Measurements from ENCODE around the gene DUSP16.
"Not testable (repeated sequence)": the region's sequence is repeated elsewhere in the genome, so short reads cannot be mapped to it uniquely, and the experiment has no call there.

The DUSP16 gene

DNA sequence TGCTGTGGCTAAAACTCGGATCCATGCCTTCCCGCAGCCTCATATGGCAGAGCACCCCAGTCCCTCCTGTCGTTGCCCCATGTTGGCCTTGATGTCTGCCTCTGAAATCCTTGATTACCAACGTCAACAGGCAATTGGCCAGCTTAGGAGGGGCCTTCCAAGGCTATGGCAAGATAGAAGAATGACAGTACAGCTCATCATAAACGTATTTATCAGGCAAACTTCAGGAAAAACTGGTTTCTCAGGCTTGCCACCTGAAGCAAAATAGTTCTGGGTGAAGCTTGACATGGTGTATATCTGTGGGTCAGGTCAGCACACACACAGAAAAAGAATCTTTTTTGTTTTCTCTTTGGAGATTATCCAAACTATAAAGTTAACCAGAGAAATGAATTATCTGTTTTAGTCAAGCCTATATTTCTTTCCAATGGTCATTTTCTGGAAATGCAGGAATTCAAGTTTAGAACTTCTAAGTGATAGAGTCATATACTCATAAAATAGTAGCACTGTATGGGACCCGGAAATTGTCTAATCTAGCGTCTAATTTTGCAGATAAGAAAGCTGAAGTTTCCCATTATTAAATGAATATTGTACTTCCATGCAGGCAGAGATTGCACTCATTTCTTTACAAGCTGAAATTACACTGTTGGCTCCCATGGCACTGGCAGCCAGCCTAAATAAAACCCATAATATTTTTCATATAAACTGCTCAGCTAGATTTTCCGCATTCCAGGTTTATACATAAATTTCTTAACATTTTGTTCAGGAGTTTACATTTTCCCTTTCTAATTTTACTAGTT lies 24.4 kb upstream of the DUSP16 start:
- in situ Hi-C loops (cut with HindIII; ENCODE audit: low pct_ligation_motif_present, low pct_unique_long_range_greater_than_20kb, low sequenced_read_pairs), result no loop called here
- no peak for DNase-seq

DNA sequence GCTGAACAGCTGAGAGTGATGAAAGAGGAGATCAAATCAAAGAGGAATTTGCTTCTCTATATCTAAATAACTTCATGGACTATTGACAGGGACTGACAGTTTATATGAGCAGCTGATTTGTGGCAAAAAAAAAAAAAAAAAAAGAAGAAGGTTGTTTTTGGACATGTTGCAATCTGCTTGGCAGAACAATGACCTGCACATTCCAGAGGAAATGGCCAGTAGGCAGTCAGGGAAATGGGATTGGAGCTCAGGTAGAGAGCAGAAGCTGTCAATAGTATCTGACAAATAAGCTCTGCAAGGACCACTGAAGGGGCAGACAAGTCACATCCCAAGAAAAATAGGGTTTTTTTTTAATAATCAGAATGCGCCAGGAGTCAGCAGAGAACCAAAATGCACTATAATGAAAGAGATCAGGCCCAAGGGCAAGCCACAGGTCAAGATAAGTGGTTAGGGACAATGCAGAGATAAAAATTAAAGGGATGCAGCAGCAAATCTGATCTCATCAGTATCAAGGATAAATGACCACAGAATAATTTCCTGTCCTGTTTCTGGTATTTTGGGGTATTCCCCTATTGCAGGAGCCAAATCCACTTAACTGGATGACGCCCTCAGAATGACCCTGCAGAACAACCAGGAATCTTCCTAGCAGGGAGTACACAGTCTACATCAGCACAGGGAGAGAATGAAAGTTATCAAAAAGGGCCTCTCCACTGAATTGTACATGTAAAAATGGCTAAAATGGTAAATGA lies 22.6 kb upstream of the DUSP16 start:
- in situ Hi-C loops (cut with HindIII; ENCODE audit: low pct_ligation_motif_present, low pct_unique_long_range_greater_than_20kb, low sequenced_read_pairs), result no loop called here
- no peak for DNase-seq

DNA sequence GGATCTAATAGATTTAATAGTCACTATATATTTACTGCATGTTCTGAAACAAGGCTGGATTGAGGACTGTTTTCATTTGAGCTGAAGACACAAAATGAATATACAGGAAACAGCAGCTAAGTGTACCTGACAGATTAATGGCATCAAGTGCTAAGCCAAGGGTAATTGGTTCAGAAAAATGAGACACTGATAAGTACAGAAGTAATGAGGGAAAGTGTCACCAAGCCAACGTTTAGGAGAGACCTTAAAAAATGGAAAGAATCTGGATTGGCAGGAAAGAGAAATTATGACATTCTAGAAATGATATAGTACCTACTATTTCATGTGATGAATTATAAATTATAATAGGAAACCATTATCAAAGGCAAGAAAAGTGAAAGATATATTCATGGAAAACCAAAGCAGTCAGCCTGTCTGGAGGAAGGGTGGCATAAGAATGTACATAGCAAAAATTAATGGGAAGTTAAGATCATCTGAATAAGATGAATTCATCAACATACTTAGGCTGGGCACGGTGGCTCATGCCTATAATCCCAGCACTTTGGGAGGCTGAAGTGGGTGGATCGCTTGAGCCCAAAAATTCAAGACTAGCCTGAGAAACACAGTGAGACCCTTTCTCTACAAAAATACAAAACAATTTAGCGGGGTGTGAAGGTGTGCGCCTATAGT lies 21.0 kb upstream of the DUSP16 start:
- in situ Hi-C loops (cut with HindIII; ENCODE audit: low pct_ligation_motif_present, low pct_unique_long_range_greater_than_20kb, low sequenced_read_pairs), result no loop called here
- no peak for DNase-seq

DNA sequence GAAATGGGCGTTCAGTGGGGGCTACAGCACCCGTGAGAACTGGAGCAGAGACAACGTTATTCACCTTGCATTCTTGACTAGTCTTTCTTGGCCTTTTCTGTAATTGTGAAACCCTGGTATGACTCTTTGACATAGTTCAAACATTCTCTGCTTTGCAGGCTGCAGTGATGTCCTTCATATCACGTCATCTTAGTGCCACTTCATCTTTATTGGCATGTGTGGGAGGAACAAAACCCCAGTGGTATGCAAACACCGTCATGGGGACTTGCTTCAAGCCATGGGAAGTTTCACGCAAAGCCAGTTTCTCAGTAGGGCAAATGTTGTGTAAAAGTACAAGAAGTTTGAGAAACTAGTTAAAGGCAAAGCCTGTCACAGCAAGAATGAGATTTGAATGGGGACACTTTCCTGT lies 20.2 kb upstream of the DUSP16 start:
- no peak for DNase-seq
- in situ Hi-C loops (cut with HindIII; ENCODE audit: low pct_ligation_motif_present, low pct_unique_long_range_greater_than_20kb, low sequenced_read_pairs), result no loop called here

DNA sequence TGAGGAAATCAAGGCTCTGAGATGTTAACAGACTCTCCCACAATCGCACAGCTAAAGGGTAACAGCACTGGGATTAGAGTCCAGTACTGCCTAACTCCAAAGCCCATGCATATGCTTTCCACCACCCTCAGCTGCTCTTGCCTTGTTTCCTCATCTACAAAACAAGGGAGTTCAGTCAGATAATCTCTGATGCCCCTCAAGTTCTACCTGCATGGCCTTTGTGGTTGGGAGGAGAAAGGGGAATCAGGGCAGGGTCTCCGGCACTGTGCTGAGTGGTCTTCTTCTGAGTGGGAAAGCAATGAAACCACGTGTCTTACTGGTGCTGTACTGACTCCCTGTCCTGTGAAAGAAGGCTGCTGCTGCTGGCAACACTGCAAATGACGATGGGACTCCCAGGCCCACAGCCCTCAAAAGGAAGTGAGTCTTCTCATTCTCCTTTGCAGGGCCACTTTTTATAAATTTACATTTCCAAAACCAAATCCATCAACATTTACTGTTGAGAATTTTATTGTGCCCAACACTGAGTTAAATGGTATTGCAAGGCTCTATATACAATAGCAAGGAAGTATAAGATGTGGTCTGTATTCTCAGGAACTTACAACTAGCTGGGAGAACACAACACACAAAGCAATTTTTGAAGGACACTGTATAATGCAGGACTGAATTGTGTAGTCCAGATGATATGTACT lies 19.7 kb upstream of the DUSP16 start:
- DNase-seq, result no peak
- in situ Hi-C loops (cut with HindIII; ENCODE audit: low pct_ligation_motif_present, low pct_unique_long_range_greater_than_20kb, low sequenced_read_pairs), result no loop called here

DNA sequence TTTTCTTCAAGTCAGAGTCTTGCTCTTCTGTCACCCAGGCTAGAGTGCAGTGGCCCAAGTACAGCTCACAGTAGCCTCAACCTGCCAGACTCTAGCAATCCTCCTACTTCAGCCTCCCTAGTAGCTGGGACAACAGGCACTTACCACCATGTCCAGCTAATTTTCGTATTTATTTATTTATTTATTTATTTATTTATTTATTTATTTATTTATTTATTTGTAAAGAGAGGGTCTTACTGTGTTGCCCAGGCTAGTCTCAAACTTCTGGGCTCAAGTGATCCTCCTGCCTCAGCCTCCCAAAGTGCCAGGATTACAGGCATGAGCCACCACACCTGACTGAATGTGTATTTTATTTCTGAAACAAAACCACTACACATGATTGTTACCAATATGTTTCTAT lies 18.1 kb upstream of the DUSP16 start:
- in situ Hi-C loops (cut with HindIII; ENCODE audit: low pct_ligation_motif_present, low pct_unique_long_range_greater_than_20kb, low sequenced_read_pairs); DNase-seq: not testable (repeated sequence)

DNA sequence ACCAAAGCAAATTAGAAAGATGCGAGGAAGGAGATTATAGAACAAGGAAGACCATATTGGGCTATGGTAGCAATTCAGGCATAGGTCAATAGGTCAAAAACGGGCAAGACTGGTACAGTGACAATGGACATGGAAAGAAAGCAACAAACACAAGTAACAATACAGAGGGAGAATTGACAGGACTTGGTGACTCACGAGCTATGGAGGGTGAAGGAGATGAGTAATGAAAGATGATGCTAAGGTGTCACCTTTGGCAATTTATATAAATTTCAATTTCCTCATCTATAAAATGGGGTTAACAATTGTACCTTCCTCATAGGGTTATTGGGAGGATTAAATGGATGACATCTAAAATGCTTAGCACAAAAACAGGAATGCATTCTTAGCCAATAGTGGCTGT lies 15.1 kb upstream of the DUSP16 start:
- in situ Hi-C loops (cut with HindIII; ENCODE audit: low pct_ligation_motif_present, low pct_unique_long_range_greater_than_20kb, low sequenced_read_pairs), result no loop called here
- no peak for DNase-seq

DNA sequence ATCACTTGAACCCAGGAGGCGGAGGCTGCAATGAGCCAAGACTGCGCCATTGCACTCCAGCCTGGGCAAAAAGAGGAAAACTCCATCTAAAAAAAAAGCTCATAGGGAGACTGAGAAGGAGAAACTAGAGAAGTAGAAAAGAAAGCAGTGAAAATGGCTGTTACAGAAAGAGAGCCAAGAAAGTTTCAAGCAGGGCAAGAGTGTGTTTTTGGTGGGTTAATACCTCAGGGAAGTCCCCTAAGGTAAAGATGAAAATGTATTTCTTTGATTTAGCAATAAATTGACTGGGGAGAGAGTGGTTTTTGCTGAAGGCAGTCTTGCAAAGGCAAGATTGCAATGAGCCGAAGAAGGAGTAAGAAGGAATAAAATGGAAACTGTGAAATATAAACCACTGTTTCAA lies 10.0 kb upstream of the DUSP16 start:
- in situ Hi-C loops (cut with HindIII; ENCODE audit: low pct_ligation_motif_present, low pct_unique_long_range_greater_than_20kb, low sequenced_read_pairs), result no loop called here

DNA sequence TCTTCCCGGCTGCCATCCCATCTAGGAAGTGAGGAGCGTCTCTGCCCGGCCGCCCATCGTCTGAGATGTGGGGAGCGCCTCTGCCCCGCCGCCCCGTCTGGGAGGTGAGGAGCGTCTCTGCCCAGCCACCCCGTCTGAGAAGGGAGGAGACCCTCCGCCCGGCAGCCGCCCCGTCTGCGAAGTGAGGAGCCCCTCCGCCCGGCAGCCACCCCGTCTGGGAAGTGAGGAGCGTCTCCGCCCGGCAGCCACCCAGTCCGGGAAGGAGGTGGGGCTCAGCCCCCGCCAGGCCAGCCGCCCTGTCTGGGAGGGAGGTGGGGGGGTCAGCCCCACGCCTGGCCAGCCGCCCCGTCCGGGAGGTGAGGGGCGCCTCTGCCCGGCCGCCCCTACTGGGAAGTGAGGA lies 3.3 kb upstream of the DUSP16 start:
- DNase-seq; in situ Hi-C loops (cut with HindIII; ENCODE audit: low pct_ligation_motif_present, low pct_unique_long_range_greater_than_20kb, low sequenced_read_pairs): not testable (repeated sequence)

More for the DNA sequence above, 10.0 kb upstream of the DUSP16 start:
- no peak for DNase-seq

DNA sequence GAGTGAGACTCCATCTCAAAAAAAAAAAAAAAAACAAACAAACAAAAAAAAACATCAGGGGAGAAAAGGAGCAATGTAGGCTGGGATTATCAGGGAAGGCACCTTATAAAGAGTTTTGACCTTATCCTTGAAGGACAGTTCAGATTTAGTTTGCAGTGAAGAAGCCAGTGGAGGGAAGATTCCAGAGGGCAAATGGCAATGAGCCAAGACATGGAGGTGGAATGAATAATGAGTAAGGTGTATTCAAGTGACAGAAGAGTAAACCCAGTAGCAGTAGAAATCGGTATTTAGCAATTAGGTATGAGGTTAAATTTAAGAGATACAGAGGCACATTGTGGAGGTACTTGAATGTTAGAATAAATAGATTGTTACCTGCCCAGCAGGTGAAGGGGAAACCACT lies 2.2 kb upstream of the DUSP16 start:
- DNase-seq, result no peak
- in situ Hi-C loops (cut with HindIII; ENCODE audit: low pct_ligation_motif_present, low pct_unique_long_range_greater_than_20kb, low sequenced_read_pairs), result no loop called here

DNA sequence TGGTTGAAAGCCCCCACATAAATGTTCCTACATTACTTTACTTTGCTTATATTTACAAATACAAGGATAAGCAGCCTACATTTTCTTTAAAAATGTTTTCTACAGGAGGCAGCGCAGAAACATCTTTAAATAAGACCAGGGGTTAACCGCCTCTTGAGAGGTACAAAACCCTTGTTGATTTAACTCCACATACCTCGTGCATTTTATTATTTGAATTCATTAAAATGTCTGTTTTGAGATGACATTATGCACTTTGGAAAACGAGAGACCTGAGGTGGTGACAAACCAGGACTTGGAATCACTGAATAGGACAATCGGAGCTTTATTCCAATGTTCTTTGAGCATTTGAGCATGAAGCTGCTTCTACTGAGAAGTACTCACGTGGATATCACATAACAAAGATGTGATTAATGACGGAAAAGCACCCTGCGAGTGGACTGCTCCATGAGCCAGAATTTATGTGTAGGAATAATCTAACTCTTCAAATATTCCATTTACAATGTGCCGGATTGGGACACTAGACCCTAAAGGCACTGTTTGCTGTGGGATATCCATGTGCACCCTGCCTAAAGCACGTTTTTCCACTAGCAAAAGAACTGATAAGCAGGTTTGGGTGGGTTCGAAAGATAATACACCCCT lies 746 bp upstream of the DUSP16 start:
- in situ Hi-C loops (cut with HindIII; ENCODE audit: low pct_ligation_motif_present, low pct_unique_long_range_greater_than_20kb, low sequenced_read_pairs), result no loop called here

DNA sequence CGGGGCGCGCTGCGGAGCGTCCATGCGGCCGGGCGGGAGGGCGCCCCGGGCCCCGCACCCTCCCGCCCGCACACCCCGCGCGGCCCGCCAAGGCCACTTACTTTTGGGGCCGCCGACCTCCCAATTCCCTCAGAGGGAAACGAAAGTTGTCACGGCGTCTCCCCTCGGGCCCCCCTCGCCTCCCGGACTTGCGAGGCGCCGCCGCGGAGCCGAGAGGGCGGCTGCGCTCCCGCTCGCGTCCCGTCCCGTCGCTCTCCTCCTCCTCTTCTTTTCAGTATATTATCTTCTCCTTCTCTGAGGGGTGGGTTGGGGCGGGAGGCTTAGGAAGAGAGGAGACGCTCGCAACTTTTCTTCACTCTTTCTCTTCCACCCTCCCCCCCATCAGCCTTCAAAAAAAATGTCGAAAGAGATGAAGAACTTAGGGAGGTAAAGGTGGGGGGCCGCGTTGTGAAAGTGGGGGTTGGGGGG lies 613 bp downstream of the DUSP16 start:
- DNase-seq, result peak; percentile 48
- in situ Hi-C loops (cut with HindIII; ENCODE audit: low pct_ligation_motif_present, low pct_unique_long_range_greater_than_20kb, low sequenced_read_pairs), result no loop called here

More for the DNA sequence above, 746 bp upstream of the DUSP16 start:
- DNase-seq, result peak; percentile 36

DNA sequence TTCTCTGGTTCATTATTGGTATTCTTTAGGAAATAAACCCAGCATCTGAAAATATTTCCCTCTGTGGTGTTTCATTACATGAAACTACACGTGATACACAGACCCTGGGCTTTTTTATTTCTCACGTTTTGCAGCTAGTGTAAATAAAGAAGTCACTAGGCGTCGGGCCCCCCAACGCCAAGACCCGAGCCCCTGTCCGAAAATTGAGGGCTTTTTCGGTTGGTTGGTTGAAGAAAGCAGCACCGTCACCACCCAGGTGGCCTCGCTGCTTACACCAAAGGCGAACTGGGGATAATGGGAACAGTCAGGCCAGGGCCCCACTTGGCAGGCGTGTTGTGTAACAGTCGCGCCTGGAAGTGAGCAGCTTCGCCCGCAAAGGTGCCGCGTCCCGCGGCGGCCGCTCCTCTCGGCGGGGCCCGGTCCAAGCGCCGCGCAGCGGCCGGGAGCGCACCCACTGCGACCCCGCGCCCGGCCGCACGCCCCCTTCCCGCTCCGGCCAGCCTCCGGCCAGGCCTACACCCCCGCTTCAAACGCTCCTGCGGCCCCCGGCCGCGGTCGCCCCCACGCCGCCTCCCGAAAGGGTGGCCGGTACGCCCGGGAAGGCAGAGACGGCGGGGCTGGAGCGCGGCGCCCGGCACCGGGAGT lies 1.2 kb downstream of the DUSP16 start:
- in situ Hi-C loops (cut with HindIII; ENCODE audit: low pct_ligation_motif_present, low pct_unique_long_range_greater_than_20kb, low sequenced_read_pairs), result no loop called here
- peak; percentile 63 for DNase-seq

DNA sequence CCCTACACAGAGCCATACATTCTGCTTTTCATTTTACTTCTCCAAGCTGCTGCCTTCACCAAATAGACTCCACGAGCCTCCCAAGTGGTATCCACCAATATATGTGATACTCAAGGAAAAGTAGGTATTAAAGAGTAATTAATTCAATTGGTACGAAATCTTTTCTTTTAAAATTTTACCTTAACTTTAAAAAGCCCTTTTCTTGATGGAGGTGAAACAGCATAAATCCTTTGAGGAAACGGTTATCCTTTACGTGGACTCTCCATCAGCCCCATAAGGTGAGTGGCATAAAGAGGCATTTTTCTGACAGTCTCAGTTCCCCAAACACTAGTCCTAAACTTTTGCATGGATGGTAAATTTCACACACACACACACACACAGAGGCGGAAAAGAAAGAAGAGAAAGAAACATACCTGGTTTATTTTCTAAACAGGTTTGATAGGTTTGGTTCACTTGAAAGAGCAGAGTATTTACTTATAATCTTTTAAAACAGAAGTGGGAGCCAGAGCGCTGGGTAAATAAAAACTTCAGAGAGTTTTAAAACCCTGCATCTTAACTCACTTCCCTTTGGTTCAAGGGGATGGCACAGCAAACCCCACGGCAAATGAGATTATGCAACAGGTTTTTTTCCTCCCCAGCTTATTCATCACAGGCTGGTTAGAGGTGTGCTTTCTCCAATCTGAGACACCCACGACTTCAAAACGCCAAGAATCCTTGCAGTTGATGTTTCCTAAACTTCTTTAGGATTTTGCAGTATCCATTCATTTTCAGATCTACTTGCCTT lies 1.9 kb downstream of the DUSP16 start:
- peak; percentile 91 for DNase-seq
- in situ Hi-C loops (cut with HindIII; ENCODE audit: low pct_ligation_motif_present, low pct_unique_long_range_greater_than_20kb, low sequenced_read_pairs), result no loop called here

DNA sequence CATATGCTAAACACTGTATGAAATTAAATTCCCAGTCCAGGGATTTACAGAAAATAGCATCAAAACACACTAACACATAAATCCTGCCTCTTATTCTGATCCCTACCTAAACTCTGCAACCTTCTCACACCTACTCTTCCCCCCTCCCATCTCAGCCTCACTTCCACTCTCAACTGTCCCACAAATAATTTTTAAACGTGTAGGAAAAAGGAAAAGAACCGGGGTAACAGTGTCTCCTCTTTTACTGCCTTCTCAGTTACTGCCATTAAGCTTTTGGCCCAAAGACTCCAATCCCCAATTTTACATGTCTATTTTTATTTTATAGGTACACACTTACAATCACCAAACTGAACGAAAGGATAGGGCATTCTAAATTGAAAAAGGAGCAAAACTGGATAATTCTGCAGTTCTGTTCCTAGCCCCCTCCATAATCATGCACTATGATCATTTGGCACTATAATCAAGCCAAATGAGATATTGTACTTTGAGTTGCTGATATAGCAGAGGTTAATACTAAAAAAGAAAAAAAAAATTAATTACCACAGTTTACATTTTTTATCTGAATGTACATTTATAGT lies 2.9 kb downstream of the DUSP16 start:
- no peak for DNase-seq
- in situ Hi-C loops (cut with HindIII; ENCODE audit: low pct_ligation_motif_present, low pct_unique_long_range_greater_than_20kb, low sequenced_read_pairs), result no loop called here

DNA sequence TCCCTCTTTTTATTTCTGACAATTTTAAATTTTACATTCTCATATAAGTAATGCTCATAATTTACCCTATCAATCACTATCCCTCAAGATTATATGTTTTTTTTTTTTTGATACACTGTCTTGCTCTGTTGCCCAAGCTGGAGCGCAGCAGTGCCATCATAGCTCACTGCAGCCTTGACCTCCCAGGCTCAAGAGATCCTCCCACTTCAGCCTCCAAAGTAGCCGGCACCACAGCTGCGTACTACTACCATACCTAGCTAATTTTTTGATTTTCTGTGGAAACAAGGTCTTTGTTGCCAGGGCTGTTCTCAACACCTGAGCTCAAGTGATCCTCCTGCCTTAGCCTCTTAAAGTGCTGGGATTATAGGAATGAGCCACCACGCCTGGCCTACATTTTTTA lies 4.4 kb downstream of the DUSP16 start:
- in situ Hi-C loops (cut with HindIII; ENCODE audit: low pct_ligation_motif_present, low pct_unique_long_range_greater_than_20kb, low sequenced_read_pairs), result no loop called here
- no peak for DNase-seq

DNA sequence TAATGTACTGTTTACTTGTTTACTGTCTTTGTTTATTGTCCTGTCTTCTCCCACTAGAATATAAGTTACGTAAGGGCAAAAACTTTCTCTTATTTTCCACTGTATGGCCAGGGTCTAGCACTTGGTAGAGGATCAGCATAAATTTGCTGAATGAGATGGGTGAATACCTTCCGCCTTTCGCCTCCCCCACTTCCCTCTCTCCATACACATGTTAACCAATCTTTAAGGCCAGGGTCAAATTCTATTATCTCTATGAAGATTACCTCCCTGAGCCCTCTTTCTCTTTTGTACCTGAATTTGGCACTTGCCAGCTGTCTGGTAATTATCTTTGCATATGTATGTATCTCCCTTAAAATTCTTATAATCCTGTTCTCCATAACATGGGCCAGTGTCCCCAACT lies 4.9 kb downstream of the DUSP16 start:
- in situ Hi-C loops (cut with HindIII; ENCODE audit: low pct_ligation_motif_present, low pct_unique_long_range_greater_than_20kb, low sequenced_read_pairs), result no loop called here
- no peak for DNase-seq
